GM12878 (cell line): ENCODE results near the gene CNTRL. TPM values are rescaled to one million over a fixed set of nuclear protein-coding genes. Genes with fewer than 3 reads are reported as not detected.

Experiments used
- MYB ChIP-seq: fragments of 150-350 bp; IDR thresholded peaks from 2 replicates; pipeline ENCODE4 v1.6.1; 2014; ENCODE audit warnings: mild to moderate bottlenecking, low read depth, low read length, borderline replicate concordance
- NFYA ChIP-seq: IDR thresholded peaks from 2 replicates; pipeline ENCODE4 v1.6.1; 2011; ENCODE audit warnings: low read depth, mild to moderate bottlenecking, low read length, improper control_type of control experiment, borderline replicate concordance
- PAX8 ChIP-seq: fragments of 450-650 bp; IDR thresholded peaks from 2 replicates; pipeline ENCODE4 v1.6.1; 2017; ENCODE audit warnings: mild to moderate bottlenecking, moderate library complexity
- SMAD1 ChIP-seq: fragments of 450-650 bp; IDR thresholded peaks from 2 replicates; pipeline ENCODE4 v1.6.1; 2018; ENCODE audit warnings: mild to moderate bottlenecking, low read depth; ENCODE audit not compliant: partially characterized antibody
- polyA plus RNA-seq, 11 experiments: library from polyadenylated mRNA; depleted of rRNA in 4 of 11; unstranded in 6 of 11; stranded (reverse) in 5 of 11; fragments of >200 nt; fragmentation: Nextera tagmentation in 4 of 11; fragmentation: Illumina TruSeq in 1 of 11; extraction: Ambion mirVana in 4 of 11; extraction: Trizol in 1 of 11; gene quantifications; 1 replicate in 1 of 11; 2 replicates in 10 of 11; pipeline versions ENCODE4 v1.2.1 to v1.2.3, GENCODE V29; 2011 to 2016; ENCODE audit warnings: inconsistent platforms in 2 of 11, missing spikeins in 2 of 11, low read depth in 1 of 11
- total RNA-seq, 4 experiments: library from RNA; depleted of rRNA in 3 of 4; stranded (reverse); fragments of >200 nt in 3 of 4; fragmentation: Illumina TruSeq in 1 of 4; extraction: Trizol in 1 of 4; gene quantifications; 2 replicates each; pipeline versions ENCODE4 v1.2.1 to v1.2.3, GENCODE V29; 2013 to 2021
- TF ChIP-seq, protein P1 (sequence below): IDR thresholded peaks from 2 replicates; pipeline ENCODE4 v1.6.1; 2012; ENCODE audit warnings: improper control_type of control experiment, low read depth, low read length; ENCODE audit not compliant: insufficient replicate concordance

Gene CNTRL
- total and polyA plus RNA-seq, 10 of the 15 experiments (the other 5 are each of a cell fraction or from before 2014, with no cell fraction given): 20.0 to 65.4 (median 38.8) TPM

GRCh38 chr9:121071756-121072421 lies 2.9 kb upstream of the CNTRL start (continued):
- TF ChIP-seq, protein P1, sequence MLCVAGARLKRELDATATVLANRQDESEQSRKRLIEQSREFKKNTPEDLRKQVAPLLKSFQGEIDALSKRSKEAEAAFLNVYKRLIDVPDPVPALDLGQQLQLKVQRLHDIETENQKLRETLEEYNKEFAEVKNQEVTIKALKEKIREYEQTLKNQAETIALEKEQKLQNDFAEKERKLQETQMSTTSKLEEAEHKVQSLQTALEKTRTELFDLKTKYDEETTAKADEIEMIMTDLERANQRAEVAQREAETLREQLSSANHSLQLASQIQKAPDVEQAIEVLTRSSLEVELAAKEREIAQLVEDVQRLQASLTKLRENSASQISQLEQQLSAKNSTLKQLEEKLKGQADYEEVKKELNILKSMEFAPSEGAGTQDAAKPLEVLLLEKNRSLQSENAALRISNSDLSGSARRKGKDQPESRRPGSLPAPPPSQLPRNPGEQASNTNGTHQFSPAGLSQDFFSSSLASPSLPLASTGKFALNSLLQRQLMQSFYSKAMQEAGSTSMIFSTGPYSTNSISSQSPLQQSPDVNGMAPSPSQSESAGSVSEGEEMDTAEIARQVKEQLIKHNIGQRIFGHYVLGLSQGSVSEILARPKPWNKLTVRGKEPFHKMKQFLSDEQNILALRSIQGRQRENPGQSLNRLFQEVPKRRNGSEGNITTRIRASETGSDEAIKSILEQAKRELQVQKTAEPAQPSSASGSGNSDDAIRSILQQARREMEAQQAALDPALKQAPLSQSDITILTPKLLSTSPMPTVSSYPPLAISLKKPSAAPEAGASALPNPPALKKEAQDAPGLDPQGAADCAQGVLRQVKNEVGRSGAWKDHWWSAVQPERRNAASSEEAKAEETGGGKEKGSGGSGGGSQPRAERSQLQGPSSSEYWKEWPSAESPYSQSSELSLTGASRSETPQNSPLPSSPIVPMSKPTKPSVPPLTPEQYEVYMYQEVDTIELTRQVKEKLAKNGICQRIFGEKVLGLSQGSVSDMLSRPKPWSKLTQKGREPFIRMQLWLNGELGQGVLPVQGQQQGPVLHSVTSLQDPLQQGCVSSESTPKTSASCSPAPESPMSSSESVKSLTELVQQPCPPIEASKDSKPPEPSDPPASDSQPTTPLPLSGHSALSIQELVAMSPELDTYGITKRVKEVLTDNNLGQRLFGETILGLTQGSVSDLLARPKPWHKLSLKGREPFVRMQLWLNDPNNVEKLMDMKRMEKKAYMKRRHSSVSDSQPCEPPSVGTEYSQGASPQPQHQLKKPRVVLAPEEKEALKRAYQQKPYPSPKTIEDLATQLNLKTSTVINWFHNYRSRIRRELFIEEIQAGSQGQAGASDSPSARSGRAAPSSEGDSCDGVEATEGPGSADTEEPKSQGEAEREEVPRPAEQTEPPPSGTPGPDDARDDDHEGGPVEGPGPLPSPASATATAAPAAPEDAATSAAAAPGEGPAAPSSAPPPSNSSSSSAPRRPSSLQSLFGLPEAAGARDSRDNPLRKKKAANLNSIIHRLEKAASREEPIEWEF: peak; percentile 13
- peak; percentile 95 for TF ChIP-seq MYB
- no peak for TF ChIP-seq SMAD1
- TF ChIP-seq PAX8: 0 out of 2 replicates have a peak, but pooled peaks have one; percentile 66
- no peak for TF ChIP-seq NFYA
